NCI-H82 treated with DMSO at 0.1 percent for 48 hours (cell line): Measurements from ENCODE around the gene GALNT2.

Experiments used
- DNase-seq: peaks from one replicate; lab custom pipeline; 2025; ENCODE audit not compliant: unreplicated experiment; lab: John Stamatoyannopoulos, UW

GALNT2 gene

GRCh38 chr1:230127105-230128054 is 60.3 kb downstream of the GALNT2 start:
- DNase-seq: peak; percentile 18

- DNase-seq: no peak
Observed at GRCh38 chr1:230128569-230129285, 61.7 kb downstream of the GALNT2 start.

- DNase-seq: no peak
Observed at GRCh38 chr1:230129341-230129740, 62.3 kb downstream of the GALNT2 start.

GRCh38 chr1:230130172-230130944 is 63.3 kb downstream of the GALNT2 start:
- peak; percentile 72 for DNase-seq

GRCh38 chr1:230131457-230131856 is 64.4 kb downstream of the GALNT2 start:
- DNase-seq: no peak

GRCh38 chr1:230132758-230133157 is 65.7 kb downstream of the GALNT2 start:
- DNase-seq: no peak

GRCh38 chr1:230135726-230136125 is 68.7 kb downstream of the GALNT2 start:
- DNase-seq: no peak

- no peak for DNase-seq
Observed at GRCh38 chr1:230136453-230137336, 69.7 kb downstream of the GALNT2 start.

GRCh38 chr1:230137337-230137815 is 70.3 kb downstream of the GALNT2 start:
- no peak for DNase-seq

- DNase-seq: no peak
Observed at GRCh38 chr1:230138561-230139239, 71.7 kb downstream of the GALNT2 start.

- DNase-seq: no peak
Observed at GRCh38 chr1:230139315-230139714, 72.3 kb downstream of the GALNT2 start.

GRCh38 chr1:230139741-230140140 is 72.7 kb downstream of the GALNT2 start:
- DNase-seq: no peak

- no peak for DNase-seq
Observed at GRCh38 chr1:230140221-230141020, 73.4 kb downstream of the GALNT2 start.

GRCh38 chr1:230141021-230141648 is 74.1 kb downstream of the GALNT2 start:
- DNase-seq: no peak

- no peak for DNase-seq
Observed at GRCh38 chr1:230141797-230142607, 75.0 kb downstream of the GALNT2 start.

- no peak for DNase-seq
Observed at GRCh38 chr1:230142608-230143210, 75.7 kb downstream of the GALNT2 start.

- DNase-seq: no peak
Observed at GRCh38 chr1:230143534-230143933, 76.5 kb downstream of the GALNT2 start.
